ENCODE measurements around the gene ACTL10. TPM values are rescaled to one million over a fixed set of nuclear protein-coding genes. Genes with fewer than 3 reads are reported as not detected.

ACTL10 gene
- total RNA-seq, 1 experiment from 2014 or later: 0.46 TPM

DNA sequence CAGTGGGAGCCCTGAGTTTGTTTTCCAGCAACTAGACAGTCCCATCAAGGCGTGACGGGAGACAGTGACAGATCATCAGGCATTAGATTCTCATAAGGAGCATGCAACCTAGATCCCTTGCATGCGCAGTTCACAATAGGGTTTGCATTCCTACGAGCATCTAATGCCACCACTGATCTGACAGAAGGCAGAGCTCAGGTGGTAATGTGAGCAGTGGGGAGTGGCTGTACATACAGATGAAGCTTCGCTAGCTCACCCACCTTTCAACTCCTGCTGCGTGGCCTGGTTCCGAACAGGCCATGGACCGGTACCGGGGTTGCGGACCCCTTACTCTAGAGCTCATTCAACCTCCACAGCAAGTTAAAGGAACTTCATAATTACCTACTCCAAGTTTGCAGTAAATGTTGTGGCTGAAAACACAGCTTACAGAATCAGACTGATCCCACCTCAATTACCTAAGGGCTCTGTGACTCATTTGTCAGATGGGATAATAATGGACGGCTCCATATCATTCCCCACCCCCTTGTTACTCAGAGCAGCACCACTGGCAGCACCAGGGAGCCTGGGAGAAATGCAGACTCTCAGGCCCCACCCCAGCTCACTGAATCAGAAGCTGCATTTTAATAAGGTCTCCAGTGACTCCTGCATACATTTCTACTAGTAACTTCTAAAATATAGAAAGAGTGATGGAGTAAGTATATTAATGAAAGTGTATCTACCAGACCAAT is 37.6 kb downstream of the ACTL10 start:
- no peak overlapping the region for H3K4me2 ChIP-seq (ENCODE audit: insufficient read depth, insufficient read length, low read length)
- TF ChIP-seq, protein P1, sequence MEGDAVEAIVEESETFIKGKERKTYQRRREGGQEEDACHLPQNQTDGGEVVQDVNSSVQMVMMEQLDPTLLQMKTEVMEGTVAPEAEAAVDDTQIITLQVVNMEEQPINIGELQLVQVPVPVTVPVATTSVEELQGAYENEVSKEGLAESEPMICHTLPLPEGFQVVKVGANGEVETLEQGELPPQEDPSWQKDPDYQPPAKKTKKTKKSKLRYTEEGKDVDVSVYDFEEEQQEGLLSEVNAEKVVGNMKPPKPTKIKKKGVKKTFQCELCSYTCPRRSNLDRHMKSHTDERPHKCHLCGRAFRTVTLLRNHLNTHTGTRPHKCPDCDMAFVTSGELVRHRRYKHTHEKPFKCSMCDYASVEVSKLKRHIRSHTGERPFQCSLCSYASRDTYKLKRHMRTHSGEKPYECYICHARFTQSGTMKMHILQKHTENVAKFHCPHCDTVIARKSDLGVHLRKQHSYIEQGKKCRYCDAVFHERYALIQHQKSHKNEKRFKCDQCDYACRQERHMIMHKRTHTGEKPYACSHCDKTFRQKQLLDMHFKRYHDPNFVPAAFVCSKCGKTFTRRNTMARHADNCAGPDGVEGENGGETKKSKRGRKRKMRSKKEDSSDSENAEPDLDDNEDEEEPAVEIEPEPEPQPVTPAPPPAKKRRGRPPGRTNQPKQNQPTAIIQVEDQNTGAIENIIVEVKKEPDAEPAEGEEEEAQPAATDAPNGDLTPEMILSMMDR (conservative IDR thresholded peaks at IDR 0.05): no peak
- no CpG with 5 or more reads among the region's 11 CpGs for WGBS (ENCODE audit: extremely low coverage, insufficient read length, low lambda C conversion rate)

More for the DNA sequence above, 37.6 kb downstream of the ACTL10 start:
- Histone ChIP-seq H2BK20ac (ENCODE audit: low read depth, low read length, poor library complexity, severe bottlenecking) (no peak overlapping the region), H3K27me3 (ENCODE audit: insufficient read depth, low read length) (no peaks in the 10 kb centered on the region), H3K23me2 (ENCODE audit: insufficient read length, low read depth, low read length, poor library complexity, severe bottlenecking) (no peaks in the 10 kb centered on the region), H2AFZ (ENCODE audit: low read length) (no peak overlapping the region), H2BK15ac (ENCODE audit: low read depth, low read length) (no peak overlapping the region), H3K79me2 (ENCODE audit: insufficient read depth, low read length) (no peaks in the 10 kb centered on the region), H2AK5ac (ENCODE audit: insufficient read length, low read length) (no peak overlapping the region), H2BK120ac (ENCODE audit: low read depth, low read length, poor library complexity, severe bottlenecking) (no peak overlapping the region), H4K91ac (ENCODE audit: insufficient read length, low read depth, low read length) (no peak overlapping the region), H2BK12ac (ENCODE audit: insufficient read length, low read depth, low read length) (no peak overlapping the region), H4K20me1 (ENCODE audit: control insufficient read depth, insufficient read depth, insufficient read length) (no peaks in the 10 kb centered on the region), H4K8ac (replicated peaks; ENCODE audit: insufficient read length, low read depth, low read length) (no peak overlapping the region), H3K27ac (ENCODE audit: insufficient read length, low read depth, low read length) (no peak overlapping the region), H3T11ph (ENCODE audit: low read length) (no peak overlapping the region), H3K9me3 (ENCODE audit: control insufficient read depth, low read depth, low read length) (no peaks in the 10 kb centered on the region), H4K5ac (ENCODE audit: insufficient read length, low read depth, low read length) (no peak overlapping the region), H3K9ac (ENCODE audit: extremely low read depth, insufficient read length, low read length) (no peak overlapping the region), H3K14ac (ENCODE audit: insufficient read depth, low read length) (no peak overlapping the region), H3K23ac (ENCODE audit: insufficient read length, low read depth, low read length) (no peak overlapping the region), H3K4me1 (ENCODE audit: insufficient read depth, low read length) (no peaks in the 10 kb centered on the region), H3K56ac (ENCODE audit: insufficient read length, low read depth, low read length) (no peak overlapping the region), H3K18ac (ENCODE audit: insufficient read length, low read depth, low read length) (no peak overlapping the region), H3K79me1 (ENCODE audit: insufficient read depth, low read depth, low read length, poor library complexity, severe bottlenecking) (no peaks in the 10 kb centered on the region), H3K4ac (ENCODE audit: low read depth, low read length) (no peak overlapping the region), H2BK5ac (ENCODE audit: insufficient read length, low read length) (no peak overlapping the region)
- no peak overlapping the region for H3K27ac Mint-ChIP-seq
- no peak overlapping the region for H3K4me3 Mint-ChIP-seq
- DNase-seq: no peak
- H3K27me3 Mint-ChIP-seq (ENCODE audit: low read depth): peaks cover 7% of the 10 kb centered on the region; the same call in 1 of the 2 replicates
- H3K9me3 Mint-ChIP-seq: peaks cover 17 to 23% of the 10 kb centered on the region in 2 experiments
- peaks cover 3 to 5% of the 10 kb centered on the region in 2 experiments for H3K4me1 Mint-ChIP-seq
- H3K36me3 Mint-ChIP-seq (ENCODE audit: insufficient read depth in 1 of 3, low read depth in 3 of 3): peaks cover 8 to 18% (median 8%) of the 10 kb centered on the region in 3 experiments; a peak in 6 of 7 replicates

Measured in H9 (cell line).